HCT116 (cell line): ENCODE results near the gene NAALAD2. TPM values are rescaled to one million over a fixed set of nuclear protein-coding genes. Genes with fewer than 3 reads are reported as not detected.

Source experiments
- ATAC-seq: fragments of 200-7000 bp; cut with Tn5 transposase; 2 replicates; pipeline ENCODE4 v1.9.1; 2020; ENCODE audit warnings: mild to moderate bottlenecking, moderate library complexity
- BruUV-seq: library from RNA; stranded (reverse); fragments of 400-500 nt; replicated peaks from 2 replicates; lab custom pipeline; 2021; lab: Mats Ljungman, UMichigan
- CTCF ChIA-PET: fragments of 300-600 bp; sonication (Branson Sonifier 250); formaldehyde crosslinking; loops from one replicate; lab custom pipeline; 2021; ENCODE audit warnings: antibody characterized with exemption; lab: Charles Lee
- POLR2A ChIA-PET: fragments of 300-600, 350-600 bp; sonication (Branson Sonifier 250); formaldehyde crosslinking; loops from one replicate; lab custom pipeline; 2021; ENCODE audit warnings: antibody characterized with exemption; lab: Charles Lee
- RAD21 ChIA-PET, 2 experiments: fragments of 300-600 bp; sonication (Branson Sonifier 250); formaldehyde crosslinking; loops; one replicate each; lab custom pipeline; 2023; ENCODE audit warnings: low total read pairs in 2 of 2; ENCODE audit not compliant: uncharacterized antibody in 2 of 2, unreplicated experiment in 2 of 2, low non-redundant PET in 1 of 2; lab: Charles Lee
- DNase-seq: peaks from one replicate; pipeline ENCODE4 v3.0.0-alpha.2; 2010; ENCODE audit warnings: low read depth, low spot score
- H2AFZ ChIP-seq: fragments of 200-600 bp; shearing (Covaris generic), sonication (generic); 2 replicates; pipeline ENCODE4 v1.6.1; 2017; ENCODE audit warnings: low read depth, mixed run types, mixed read lengths, antibody characterized with exemption, low read length; ENCODE audit not compliant: poor library complexity, severe bottlenecking
- H3K27ac ChIP-seq: 2 replicates; pipeline ENCODE4 v1.5.1; 2012; ENCODE audit warnings: low read depth, low read length
- H3K27me3 ChIP-seq: fragments of 200-600 bp; sonication (generic); 2 replicates; pipeline ENCODE4 v1.6.1; 2016; ENCODE audit warnings: mixed run types, low read length, mixed read lengths; ENCODE audit not compliant: insufficient read depth
- H3K36me3 ChIP-seq, 2 experiments: fragments of 200-500 bp in 1 of 2; fragments of 200-600 bp in 1 of 2; sonication (Bioruptor generic) in 1 of 2; sonication (generic) in 1 of 2; 2 replicates each; pipeline versions ENCODE4 v1.5.1 to v1.6.1; 2014 to 2016; ENCODE audit warnings: low read length in 2 of 2, inconsistent platforms in 1 of 2, mixed read lengths in 1 of 2, mixed run types in 1 of 2; ENCODE audit not compliant: insufficient read depth in 2 of 2, control insufficient read depth in 1 of 2
- H3K4me1 ChIP-seq, 2 experiments: fragments of 200-600 bp in 1 of 2; sonication (generic) in 1 of 2; 2 replicates each; pipeline versions ENCODE4 v1.5.1 to v1.6.1; 2012 to 2017; ENCODE audit warnings: low read length in 2 of 2, inconsistent platforms in 1 of 2, mild to moderate bottlenecking in 1 of 2, mixed read lengths in 1 of 2, mixed run types in 1 of 2, moderate library complexity in 1 of 2; ENCODE audit not compliant: insufficient read depth in 2 of 2, control insufficient read depth in 1 of 2
- H3K4me2 ChIP-seq: fragments of 200-600 bp; sonication (generic); 2 replicates; pipeline ENCODE4 v1.6.1; 2017; ENCODE audit warnings: mixed run types, low read length, mixed read lengths
- H3K4me3 ChIP-seq, 2 experiments: fragments of 200-600 bp in 1 of 2; sonication (generic) in 1 of 2; replicated peaks in 1 of 2; 2 replicates each; pipeline ENCODE4 v1.5.1; 2011 to 2016; ENCODE audit warnings: low read length in 2 of 2, control low read depth in 1 of 2, low read depth in 1 of 2, mild to moderate bottlenecking in 1 of 2, mixed read lengths in 1 of 2, mixed run types in 1 of 2
- H3K79me2 ChIP-seq: fragments of 200-600 bp; sonication (generic); 2 replicates; pipeline ENCODE4 v1.6.1; 2017; ENCODE audit warnings: mild to moderate bottlenecking, mixed run types, low read length, moderate library complexity, mixed read lengths; ENCODE audit not compliant: insufficient read depth
- H3K9ac ChIP-seq: fragments of 200-600 bp; sonication (generic); 2 replicates; pipeline ENCODE4 v1.6.1; 2016; ENCODE audit warnings: low read length, mixed read lengths
- H3K9me2 ChIP-seq: fragments of 200-600 bp; sonication (generic), shearing (Covaris generic); 2 replicates; pipeline ENCODE4 v1.6.1; 2017; ENCODE audit warnings: mixed run types, mild to moderate bottlenecking, moderate library complexity; ENCODE audit not compliant: insufficient read depth
- H3K9me3 ChIP-seq, 2 experiments: fragments of 200-500 bp in 1 of 2; fragments of 200-600 bp in 1 of 2; sonication (Bioruptor generic) in 1 of 2; sonication (generic) in 1 of 2; 2 replicates each; pipeline ENCODE4 v1.6.1; 2014 to 2017; ENCODE audit warnings: low read length in 2 of 2, mixed read lengths in 2 of 2, inconsistent platforms in 1 of 2, low read depth in 1 of 2, mild to moderate bottlenecking in 1 of 2, mixed run types in 1 of 2, moderate library complexity in 1 of 2; ENCODE audit not compliant: control insufficient read depth in 1 of 2, insufficient read depth in 1 of 2
- H4K20me1 ChIP-seq: fragments of 200-600 bp; sonication (generic), shearing (Covaris generic); 2 replicates; pipeline ENCODE4 v1.6.1; 2017; ENCODE audit warnings: mixed run types, mild to moderate bottlenecking, moderate library complexity; ENCODE audit not compliant: insufficient read depth
- CBX3 ChIP-seq: IDR thresholded peaks from 2 replicates; pipeline ENCODE4 v1.6.1; 2012; ENCODE audit warnings: low read depth
- CEBPB ChIP-seq: IDR thresholded peaks from 2 replicates; pipeline ENCODE4 v1.6.1; 2012; ENCODE audit warnings: low read depth
- EGR1 ChIP-seq: IDR thresholded peaks from 2 replicates; pipeline ENCODE4 v1.6.1; 2012; ENCODE audit warnings: low read depth
- ELF1 ChIP-seq: IDR thresholded peaks from 2 replicates; pipeline ENCODE4 v1.6.1; 2012; ENCODE audit warnings: low read depth, borderline replicate concordance
- EZH2 ChIP-seq: fragments of 200-600 bp; sonication (generic); IDR thresholded peaks from 2 replicates; pipeline ENCODE4 v1.6.1; 2017; ENCODE audit warnings: antibody characterized with exemption, mixed run types
- EZH2phosphoT487 ChIP-seq: fragments of 200-600 bp; IDR thresholded peaks from 2 replicates; pipeline ENCODE4 v1.6.1; 2018; ENCODE audit warnings: antibody characterized with exemption, borderline replicate concordance
- FOSL1 ChIP-seq: IDR thresholded peaks from 2 replicates; pipeline ENCODE4 v1.6.1; 2012; ENCODE audit warnings: low read depth
- JUND ChIP-seq: IDR thresholded peaks from 2 replicates; pipeline ENCODE4 v1.6.1; 2012
- POLR2A ChIP-seq: IDR thresholded peaks from 2 replicates; pipeline ENCODE4 v1.7.0; 2011; ENCODE audit warnings: borderline replicate concordance; ENCODE audit not compliant: insufficient read depth, insufficient read length; ENCODE audit errors: extremely low read depth
- POLR2AphosphoS5 ChIP-seq: IDR thresholded peaks from 2 replicates; pipeline ENCODE4 v1.6.1; 2011; ENCODE audit warnings: mild to moderate bottlenecking, low read depth, low read length, moderate library complexity
- SP1 ChIP-seq: IDR thresholded peaks from 2 replicates; pipeline ENCODE4 v1.6.1; 2012; ENCODE audit warnings: low read depth
- SRF ChIP-seq: IDR thresholded peaks from 2 replicates; pipeline ENCODE4 v1.6.1; 2012; ENCODE audit warnings: low read depth
- TCF7L2 ChIP-seq: IDR thresholded peaks from 2 replicates; pipeline ENCODE4 v1.7.0; 2011; ENCODE audit warnings: borderline replicate concordance, inconsistent platforms; ENCODE audit not compliant: insufficient read depth, insufficient read length; ENCODE audit errors: extremely low read depth
- YY1 ChIP-seq: IDR thresholded peaks from 2 replicates; pipeline ENCODE4 v1.6.1; 2011; ENCODE audit warnings: low read length, low read depth, moderate library complexity, mild to moderate bottlenecking; ENCODE audit not compliant: insufficient replicate concordance; ENCODE audit errors: extremely low read depth
- ZFX ChIP-seq: fragments of 450-650 bp; IDR thresholded peaks from 2 replicates; pipeline ENCODE4 v1.6.1; 2017
- ZNF274 ChIP-seq: fragments of 200-500 bp; sonication (Bioruptor generic); IDR thresholded peaks from 2 replicates; pipeline ENCODE4 v1.6.1; 2014; ENCODE audit warnings: mild to moderate bottlenecking, low read depth, low read length, inconsistent platforms
- intact Hi-C: fragments of 100-400 bp; cut with micrococcal nuclease; formaldehyde crosslinking; loops from 2 replicates; pipeline ENCODE4 v1.10.0; 2022
- total RNA-seq: library from RNA; stranded (reverse); gene quantifications from one replicate; pipeline ENCODE4 v1.2.1, GENCODE V29; 2021; ENCODE audit not compliant: unreplicated experiment
- TF ChIP-seq, protein P1 (sequence below): IDR thresholded peaks from 2 replicates; pipeline ENCODE4 v1.6.1; 2012
- TF ChIP-seq, protein P2 (sequence below): IDR thresholded peaks from 2 replicates; pipeline ENCODE4 v1.6.1; 2012; ENCODE audit warnings: low read depth
- TF ChIP-seq, protein P3 (sequence below), 3 experiments: fragments of 200-600 bp in 1 of 3; sonication (generic) in 1 of 3; IDR thresholded peaks in 2 of 3; conservative IDR thresholded peaks in 1 of 3; 2 replicates each; pipeline ENCODE4 v1.5.1; 2012 to 2017; ENCODE audit warnings: low read depth in 2 of 3, low read length in 2 of 3, antibody characterized with exemption in 1 of 3, borderline replicate concordance in 1 of 3, control low read depth in 1 of 3, mild to moderate bottlenecking in 1 of 3, mixed read lengths in 1 of 3, mixed run types in 1 of 3, moderate library complexity in 1 of 3; ENCODE audit not compliant: insufficient read depth in 1 of 3

NAALAD2 gene
- total RNA-seq, 1 experiment from 2014 or later, result not detected

DNA sequence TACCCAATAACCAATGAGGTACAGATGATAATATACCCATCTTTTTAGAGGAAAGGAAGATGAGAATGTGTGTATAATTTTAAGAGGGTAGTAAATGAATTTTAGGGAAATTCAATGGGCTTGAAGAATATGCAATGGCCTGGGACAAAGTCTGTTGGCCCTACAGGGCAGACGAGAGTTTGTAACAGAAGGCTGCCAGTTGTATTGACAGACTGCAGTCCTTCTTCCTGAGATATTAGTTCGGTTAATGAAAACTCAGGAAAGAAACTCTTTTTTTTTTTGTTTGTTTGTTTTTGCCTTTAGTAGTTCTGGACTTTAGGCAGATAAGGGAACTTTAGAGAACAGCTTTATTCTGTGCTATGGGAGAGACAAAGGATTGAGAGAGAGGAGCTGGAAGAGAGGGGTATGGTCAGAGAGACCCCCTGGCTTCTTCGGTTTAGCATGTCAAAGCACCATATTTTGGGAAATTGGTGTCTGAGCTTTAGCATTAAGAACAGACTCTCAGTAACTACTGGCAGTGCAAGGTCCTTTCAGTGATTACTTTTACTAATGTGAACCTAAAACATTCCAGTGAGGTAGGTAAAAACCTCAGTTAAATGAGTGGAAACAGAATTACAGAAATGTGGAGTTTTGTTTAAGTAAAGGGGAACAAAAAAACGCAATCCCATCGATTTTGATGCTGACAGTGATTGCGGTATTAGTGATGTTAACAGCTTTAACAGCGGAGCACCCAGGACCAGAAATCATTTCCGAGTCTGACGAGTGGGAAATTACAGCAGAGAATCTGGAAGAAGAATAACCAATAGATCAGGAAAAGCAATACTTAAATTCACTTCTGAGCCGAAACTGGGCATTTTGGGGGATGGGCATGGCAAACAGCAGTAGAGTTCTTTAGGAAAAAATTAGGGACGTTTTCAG, 644 bp upstream of the NAALAD2 start:
- Histone ChIP-seq H3K4me3 (no peak overlapping the region), H3K79me2 (no peaks in the 10 kb centered on the region), H3K9ac (no peak overlapping the region), H2AFZ (no peak overlapping the region), H3K27ac (no peak overlapping the region), H3K27me3 (peaks cover 17% of the 10 kb centered on the region), H3K9me3 (no peaks in the 10 kb centered on the region), H3K9me2 (no peaks in the 10 kb centered on the region), H4K20me1 (no peaks in the 10 kb centered on the region), H3K36me3 (no peaks in the 10 kb centered on the region), H3K4me1 (no peaks in the 10 kb centered on the region), H3K4me2 (no peak overlapping the region)
- RAD21 ChIA-PET, result no interaction called here
- intact Hi-C loops, result no loop called here
- POLR2A ChIA-PET, result no interaction called here
- ATAC-seq (no peak), DNase-seq (no peak)
- CTCF ChIA-PET, result no interaction called here
- TF ChIP-seq, protein P1, sequence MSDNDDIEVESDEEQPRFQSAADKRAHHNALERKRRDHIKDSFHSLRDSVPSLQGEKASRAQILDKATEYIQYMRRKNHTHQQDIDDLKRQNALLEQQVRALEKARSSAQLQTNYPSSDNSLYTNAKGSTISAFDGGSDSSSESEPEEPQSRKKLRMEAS, result no peak
- no peak for TF ChIP-seq SP1
- TF ChIP-seq JUND, result no peak
- TF ChIP-seq, protein P2, sequence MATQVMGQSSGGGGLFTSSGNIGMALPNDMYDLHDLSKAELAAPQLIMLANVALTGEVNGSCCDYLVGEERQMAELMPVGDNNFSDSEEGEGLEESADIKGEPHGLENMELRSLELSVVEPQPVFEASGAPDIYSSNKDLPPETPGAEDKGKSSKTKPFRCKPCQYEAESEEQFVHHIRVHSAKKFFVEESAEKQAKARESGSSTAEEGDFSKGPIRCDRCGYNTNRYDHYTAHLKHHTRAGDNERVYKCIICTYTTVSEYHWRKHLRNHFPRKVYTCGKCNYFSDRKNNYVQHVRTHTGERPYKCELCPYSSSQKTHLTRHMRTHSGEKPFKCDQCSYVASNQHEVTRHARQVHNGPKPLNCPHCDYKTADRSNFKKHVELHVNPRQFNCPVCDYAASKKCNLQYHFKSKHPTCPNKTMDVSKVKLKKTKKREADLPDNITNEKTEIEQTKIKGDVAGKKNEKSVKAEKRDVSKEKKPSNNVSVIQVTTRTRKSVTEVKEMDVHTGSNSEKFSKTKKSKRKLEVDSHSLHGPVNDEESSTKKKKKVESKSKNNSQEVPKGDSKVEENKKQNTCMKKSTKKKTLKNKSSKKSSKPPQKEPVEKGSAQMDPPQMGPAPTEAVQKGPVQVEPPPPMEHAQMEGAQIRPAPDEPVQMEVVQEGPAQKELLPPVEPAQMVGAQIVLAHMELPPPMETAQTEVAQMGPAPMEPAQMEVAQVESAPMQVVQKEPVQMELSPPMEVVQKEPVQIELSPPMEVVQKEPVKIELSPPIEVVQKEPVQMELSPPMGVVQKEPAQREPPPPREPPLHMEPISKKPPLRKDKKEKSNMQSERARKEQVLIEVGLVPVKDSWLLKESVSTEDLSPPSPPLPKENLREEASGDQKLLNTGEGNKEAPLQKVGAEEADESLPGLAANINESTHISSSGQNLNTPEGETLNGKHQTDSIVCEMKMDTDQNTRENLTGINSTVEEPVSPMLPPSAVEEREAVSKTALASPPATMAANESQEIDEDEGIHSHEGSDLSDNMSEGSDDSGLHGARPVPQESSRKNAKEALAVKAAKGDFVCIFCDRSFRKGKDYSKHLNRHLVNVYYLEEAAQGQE, result no peak
- TF ChIP-seq ZNF274, result no peak
- TF ChIP-seq ELF1, result no peak
- no peak for TF ChIP-seq EGR1
- no peak for TF ChIP-seq EZH2
- TF ChIP-seq POLR2AphosphoS5, result no peak
- no peak for TF ChIP-seq FOSL1
- TF ChIP-seq ZFX, result no peak
- TF ChIP-seq CEBPB, result no peak
- TF ChIP-seq TCF7L2, result no peak
- TF ChIP-seq EZH2phosphoT487, result no peak
- TF ChIP-seq, protein P3, sequence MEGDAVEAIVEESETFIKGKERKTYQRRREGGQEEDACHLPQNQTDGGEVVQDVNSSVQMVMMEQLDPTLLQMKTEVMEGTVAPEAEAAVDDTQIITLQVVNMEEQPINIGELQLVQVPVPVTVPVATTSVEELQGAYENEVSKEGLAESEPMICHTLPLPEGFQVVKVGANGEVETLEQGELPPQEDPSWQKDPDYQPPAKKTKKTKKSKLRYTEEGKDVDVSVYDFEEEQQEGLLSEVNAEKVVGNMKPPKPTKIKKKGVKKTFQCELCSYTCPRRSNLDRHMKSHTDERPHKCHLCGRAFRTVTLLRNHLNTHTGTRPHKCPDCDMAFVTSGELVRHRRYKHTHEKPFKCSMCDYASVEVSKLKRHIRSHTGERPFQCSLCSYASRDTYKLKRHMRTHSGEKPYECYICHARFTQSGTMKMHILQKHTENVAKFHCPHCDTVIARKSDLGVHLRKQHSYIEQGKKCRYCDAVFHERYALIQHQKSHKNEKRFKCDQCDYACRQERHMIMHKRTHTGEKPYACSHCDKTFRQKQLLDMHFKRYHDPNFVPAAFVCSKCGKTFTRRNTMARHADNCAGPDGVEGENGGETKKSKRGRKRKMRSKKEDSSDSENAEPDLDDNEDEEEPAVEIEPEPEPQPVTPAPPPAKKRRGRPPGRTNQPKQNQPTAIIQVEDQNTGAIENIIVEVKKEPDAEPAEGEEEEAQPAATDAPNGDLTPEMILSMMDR (IDR thresholded peaks at IDR 0.05 in 2 of 3, conservative IDR thresholded peaks at IDR 0.05 in 1 of 3; ENCODE audit: borderline replicate concordance in 1 of 3, insufficient read depth in 1 of 3, low read depth in 2 of 3, low read length in 2 of 3), result no peak
- TF ChIP-seq CBX3, result no peak
- TF ChIP-seq YY1, result no peak
- TF ChIP-seq POLR2A, result no peak
- TF ChIP-seq SRF, result no peak
- no TSS peak for BruUV-seq
